GM13976 (cell line): ENCODE data around the gene BRIP1.

Experiments
- DNase-seq: peaks from one replicate; pipeline ENCODE4 v3.0.0; 2012; ENCODE audit warnings: low spot score
- CTCF ChIP-seq: IDR thresholded peaks from 2 replicates; pipeline ENCODE4 v1.5.1; 2012; ENCODE audit warnings: borderline replicate concordance, mild to moderate bottlenecking; ENCODE audit not compliant: insufficient read depth; ENCODE audit errors: extremely low read depth, missing control alignments, control extremely low read depth
- in situ Hi-C: fragments of 300-500 bp; cut with MboI; formaldehyde crosslinking; loops from one replicate; pipeline ENCODE4 v1.12.0; 2022; ENCODE audit warnings: low sequenced_read_pairs, mixed read lengths, inconsistent platforms; ENCODE audit not compliant: unreplicated experiment

Gene BRIP1

GRCh38 chr17:61848247-61848646 is 15.1 kb downstream of the BRIP1 start:
- in situ Hi-C loops, result loop anchor here (25.0 kb wide), 1 partner anchor 436 kb away; no protein-coding TSS in a partner anchor
- TF ChIP-seq CTCF, result no peak
- DNase-seq, result no peak

GRCh38 chr17:61847659-61848058 is 15.7 kb downstream of the BRIP1 start:
- TF ChIP-seq CTCF, result no peak
- in situ Hi-C loops, result loop anchor here (25.0 kb wide), 1 partner anchor 435 kb away; no protein-coding TSS in a partner anchor

GRCh38 chr17:61846761-61847375 is 16.5 kb downstream of the BRIP1 start:
- in situ Hi-C loops, result loop anchor here (25.0 kb wide), 1 partner anchor 435 kb away; no protein-coding TSS in a partner anchor
- no peak for TF ChIP-seq CTCF
- DNase-seq, result no peak

More at GRCh38 chr17:61847659-61848058, 15.7 kb downstream of the BRIP1 start:
- DNase-seq, result no peak

GRCh38 chr17:61846088-61846487 is 17.2 kb downstream of the BRIP1 start:
- no peak for TF ChIP-seq CTCF
- in situ Hi-C loops, result loop anchor here (25.0 kb wide), 1 partner anchor 434 kb away; no protein-coding TSS in a partner anchor
- DNase-seq, result no peak

GRCh38 chr17:61843435-61843834 is 19.9 kb downstream of the BRIP1 start:
- no peak for TF ChIP-seq CTCF
- in situ Hi-C loops, result loop anchor here (5.0 to 25.0 kb wide), 2 partner anchors 206 to 431 kb away; no protein-coding TSS in a partner anchor
- DNase-seq, result no peak

GRCh38 chr17:61842899-61843298 is 20.4 kb downstream of the BRIP1 start:
- TF ChIP-seq CTCF, result no peak
- in situ Hi-C loops, result loop anchor here (5.0 to 25.0 kb wide), 2 partner anchors 206 to 431 kb away; no protein-coding TSS in a partner anchor
- DNase-seq, result no peak
